Panc1 (cell line): ENCODE measurements around the gene TLL2. TPM values are rescaled to one million over a fixed set of nuclear protein-coding genes. Genes with fewer than 3 reads are reported as not detected.

Source experiments
- ATAC-seq: fragments of 200-7000 bp; cut with Tn5 transposase; 2 replicates; pipeline ENCODE4 v1.9.1; 2020; ENCODE audit warnings: mild to moderate bottlenecking, moderate library complexity
- BruUV-seq: library from RNA; stranded (reverse); fragments of 400-500 nt; replicated peaks from 2 replicates; lab custom pipeline; 2021; lab: Mats Ljungman, UMichigan
- CTCF ChIA-PET: fragments of 300-600 bp; sonication (Branson Sonifier 250); formaldehyde crosslinking; loops from one replicate; lab custom pipeline; 2022; ENCODE audit warnings: antibody characterized with exemption; lab: Charles Lee
- POLR2A ChIA-PET: fragments of 300-600 bp; sonication (Branson Sonifier 250); formaldehyde crosslinking; loops from one replicate; lab custom pipeline; 2022; ENCODE audit warnings: antibody characterized with exemption; lab: Charles Lee
- DNase-seq: peaks from one replicate; pipeline ENCODE4 v3.0.0-alpha.2; 2010; ENCODE audit warnings: low read depth, low spot score
- H3K27ac ChIP-seq: 2 replicates; pipeline ENCODE4 v1.5.1; 2011; ENCODE audit warnings: mild to moderate bottlenecking, low read length, inconsistent platforms
- H3K27me3 ChIP-seq: fragments of 200-500 bp; sonication (Bioruptor generic); 2 replicates; pipeline ENCODE4 v1.6.0; 2014; ENCODE audit warnings: low read length, inconsistent platforms; ENCODE audit not compliant: control insufficient read depth, insufficient read depth
- H3K36me3 ChIP-seq: fragments of 200-500 bp; sonication (Bioruptor generic); 2 replicates; pipeline ENCODE4 v1.5.1; 2014; ENCODE audit warnings: inconsistent platforms, mild to moderate bottlenecking, low read length, moderate library complexity; ENCODE audit not compliant: control insufficient read depth, insufficient read depth
- H3K4me1 ChIP-seq: 2 replicates; pipeline ENCODE4 v1.5.1; 2011; ENCODE audit warnings: inconsistent platforms, mild to moderate bottlenecking, low read length, moderate library complexity; ENCODE audit not compliant: control insufficient read depth, insufficient read depth
- H3K4me3 ChIP-seq, 2 experiments: 2 replicates each; pipeline ENCODE4 v1.5.1; 2011 to 2012; ENCODE audit warnings: low read depth in 2 of 2, low read length in 2 of 2, mild to moderate bottlenecking in 2 of 2, inconsistent platforms in 1 of 2, moderate library complexity in 1 of 2
- H3K9me3 ChIP-seq: fragments of 200-500 bp; sonication (Bioruptor generic); 2 replicates; pipeline ENCODE4 v1.5.1; 2014; ENCODE audit warnings: low read depth, mild to moderate bottlenecking, inconsistent platforms, low read length, moderate library complexity; ENCODE audit not compliant: control insufficient read depth, insufficient read depth
- POLR2AphosphoS5 ChIP-seq: IDR thresholded peaks from 2 replicates; pipeline ENCODE4 v1.6.1; 2012; ENCODE audit warnings: mild to moderate bottlenecking, low read depth, low read length, moderate library complexity
- SIN3A ChIP-seq: IDR thresholded peaks from 2 replicates; pipeline ENCODE4 v1.6.1; 2012; ENCODE audit warnings: low read depth, mild to moderate bottlenecking, low read length, moderate library complexity, borderline replicate concordance; ENCODE audit not compliant: insufficient read depth
- TCF7L2 ChIP-seq: IDR thresholded peaks from 2 replicates; pipeline ENCODE4 v1.6.1; 2011; ENCODE audit warnings: mild to moderate bottlenecking, low read depth, low read length, inconsistent platforms
- in situ Hi-C: cut with HindIII; loops from 2 replicates; pipeline ENCODE4 v1.10.0; 2016; ENCODE audit warnings: low sequenced_read_pairs, low pct_unique_long_range_greater_than_20kb
- intact Hi-C: fragments of 100-400 bp; cut with micrococcal nuclease; formaldehyde crosslinking; loops from one replicate; pipeline ENCODE4 v1.10.0; 2022; ENCODE audit not compliant: unreplicated experiment
- total RNA-seq: library from RNA; stranded (reverse); gene quantifications from one replicate; pipeline ENCODE4 v1.2.1, GENCODE V29; 2021; ENCODE audit not compliant: unreplicated experiment
- TF ChIP-seq, protein P1 (sequence below): fragments of 450-650 bp; IDR thresholded peaks from 2 replicates; pipeline ENCODE4 v1.5.1; 2017; ENCODE audit warnings: mild to moderate bottlenecking
- TF ChIP-seq, protein P2 (sequence below), 2 experiments: IDR thresholded peaks; 2 replicates each; pipeline ENCODE4 v1.6.1; 2011 to 2012; ENCODE audit warnings: low read depth in 2 of 2, control low read depth in 1 of 2, low read length in 1 of 2, mild to moderate bottlenecking in 1 of 2, moderate library complexity in 1 of 2; ENCODE audit not compliant: insufficient read depth in 1 of 2

Gene TLL2
- total RNA-seq, 1 experiment from 2014 or later = 0.64 TPM

DNA sequence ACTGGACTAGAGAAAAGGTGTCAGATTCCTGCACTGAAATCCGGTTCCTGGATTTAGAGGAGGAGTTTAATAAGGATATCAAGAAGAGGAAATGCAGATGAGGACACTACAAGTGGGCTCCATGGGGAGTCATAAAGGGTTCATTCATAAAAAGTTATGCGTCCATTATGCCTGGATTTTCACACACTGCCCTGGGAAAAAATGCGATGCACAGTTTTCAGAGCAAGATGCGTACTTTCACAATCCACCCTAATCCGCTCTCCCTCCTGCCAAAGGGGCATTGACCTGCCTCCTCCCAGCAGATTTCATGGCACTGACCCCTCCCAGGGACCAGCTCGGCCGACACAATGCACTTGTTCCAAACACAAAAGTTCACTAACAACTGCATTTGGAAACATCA is 112.7 kb downstream of the TLL2 start:
- Histone ChIP-seq H3K9me3 (no peaks in the 10 kb centered on the region), H3K4me1 (no peaks in the 10 kb centered on the region), H3K27me3 (peaks cover 42% of the 10 kb centered on the region), H3K27ac (no peak overlapping the region), H3K4me3 (no peak overlapping the region), H3K36me3 (no peaks in the 10 kb centered on the region)
- BruUV-seq = no TSS peak
- ChIA-PET POLR2A (no interaction called here), CTCF (no interaction called here)
- TF ChIP-seq TCF7L2 (no peak), POLR2AphosphoS5 (no peak), SIN3A (no peak)
- TF ChIP-seq, protein P1, sequence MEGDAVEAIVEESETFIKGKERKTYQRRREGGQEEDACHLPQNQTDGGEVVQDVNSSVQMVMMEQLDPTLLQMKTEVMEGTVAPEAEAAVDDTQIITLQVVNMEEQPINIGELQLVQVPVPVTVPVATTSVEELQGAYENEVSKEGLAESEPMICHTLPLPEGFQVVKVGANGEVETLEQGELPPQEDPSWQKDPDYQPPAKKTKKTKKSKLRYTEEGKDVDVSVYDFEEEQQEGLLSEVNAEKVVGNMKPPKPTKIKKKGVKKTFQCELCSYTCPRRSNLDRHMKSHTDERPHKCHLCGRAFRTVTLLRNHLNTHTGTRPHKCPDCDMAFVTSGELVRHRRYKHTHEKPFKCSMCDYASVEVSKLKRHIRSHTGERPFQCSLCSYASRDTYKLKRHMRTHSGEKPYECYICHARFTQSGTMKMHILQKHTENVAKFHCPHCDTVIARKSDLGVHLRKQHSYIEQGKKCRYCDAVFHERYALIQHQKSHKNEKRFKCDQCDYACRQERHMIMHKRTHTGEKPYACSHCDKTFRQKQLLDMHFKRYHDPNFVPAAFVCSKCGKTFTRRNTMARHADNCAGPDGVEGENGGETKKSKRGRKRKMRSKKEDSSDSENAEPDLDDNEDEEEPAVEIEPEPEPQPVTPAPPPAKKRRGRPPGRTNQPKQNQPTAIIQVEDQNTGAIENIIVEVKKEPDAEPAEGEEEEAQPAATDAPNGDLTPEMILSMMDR = no peak
- TF ChIP-seq, protein P2, sequence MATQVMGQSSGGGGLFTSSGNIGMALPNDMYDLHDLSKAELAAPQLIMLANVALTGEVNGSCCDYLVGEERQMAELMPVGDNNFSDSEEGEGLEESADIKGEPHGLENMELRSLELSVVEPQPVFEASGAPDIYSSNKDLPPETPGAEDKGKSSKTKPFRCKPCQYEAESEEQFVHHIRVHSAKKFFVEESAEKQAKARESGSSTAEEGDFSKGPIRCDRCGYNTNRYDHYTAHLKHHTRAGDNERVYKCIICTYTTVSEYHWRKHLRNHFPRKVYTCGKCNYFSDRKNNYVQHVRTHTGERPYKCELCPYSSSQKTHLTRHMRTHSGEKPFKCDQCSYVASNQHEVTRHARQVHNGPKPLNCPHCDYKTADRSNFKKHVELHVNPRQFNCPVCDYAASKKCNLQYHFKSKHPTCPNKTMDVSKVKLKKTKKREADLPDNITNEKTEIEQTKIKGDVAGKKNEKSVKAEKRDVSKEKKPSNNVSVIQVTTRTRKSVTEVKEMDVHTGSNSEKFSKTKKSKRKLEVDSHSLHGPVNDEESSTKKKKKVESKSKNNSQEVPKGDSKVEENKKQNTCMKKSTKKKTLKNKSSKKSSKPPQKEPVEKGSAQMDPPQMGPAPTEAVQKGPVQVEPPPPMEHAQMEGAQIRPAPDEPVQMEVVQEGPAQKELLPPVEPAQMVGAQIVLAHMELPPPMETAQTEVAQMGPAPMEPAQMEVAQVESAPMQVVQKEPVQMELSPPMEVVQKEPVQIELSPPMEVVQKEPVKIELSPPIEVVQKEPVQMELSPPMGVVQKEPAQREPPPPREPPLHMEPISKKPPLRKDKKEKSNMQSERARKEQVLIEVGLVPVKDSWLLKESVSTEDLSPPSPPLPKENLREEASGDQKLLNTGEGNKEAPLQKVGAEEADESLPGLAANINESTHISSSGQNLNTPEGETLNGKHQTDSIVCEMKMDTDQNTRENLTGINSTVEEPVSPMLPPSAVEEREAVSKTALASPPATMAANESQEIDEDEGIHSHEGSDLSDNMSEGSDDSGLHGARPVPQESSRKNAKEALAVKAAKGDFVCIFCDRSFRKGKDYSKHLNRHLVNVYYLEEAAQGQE (IDR thresholded peaks at IDR 0.05; ENCODE audit: insufficient read depth in 1 of 2, low read depth in 2 of 2, low read length in 1 of 2) = no peak
- in situ Hi-C loops (no loop called here), intact Hi-C loops (no loop called here)
- no peak for DNase-seq
- no peak for ATAC-seq

DNA sequence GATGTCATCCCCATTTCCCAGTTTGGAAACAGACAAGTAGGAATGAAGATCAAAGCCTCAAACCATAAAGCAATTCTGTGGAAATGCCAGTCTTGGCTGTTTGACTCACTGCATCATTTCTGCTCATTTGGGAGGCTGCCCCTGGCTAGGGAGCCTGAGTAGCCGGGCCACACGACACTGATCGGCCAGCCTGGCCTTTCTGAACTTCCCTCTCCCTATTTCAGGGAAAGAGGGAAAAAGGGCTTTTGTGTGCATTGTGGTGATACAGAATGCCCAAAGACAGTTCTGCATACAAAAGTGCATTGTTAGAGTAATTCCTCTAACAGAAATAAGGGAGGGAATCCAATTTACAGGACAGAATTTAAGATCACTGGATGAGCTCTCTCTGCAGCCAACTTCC is 113.3 kb downstream of the TLL2 start:
- H3K36me3 ChIP-seq = no peaks in the 10 kb centered on the region
- no peak overlapping the region for H3K4me3 ChIP-seq
- POLR2A ChIA-PET = no interaction called here
- CTCF ChIA-PET = no interaction called here
- intact Hi-C loops = no loop called here
- TF ChIP-seq, protein P2 (IDR thresholded peaks at IDR 0.05; ENCODE audit: insufficient read depth in 1 of 2, low read depth in 2 of 2, low read length in 1 of 2) = no peak
- no peak for TF ChIP-seq POLR2AphosphoS5
- TF ChIP-seq, protein P1 = no peak
- no peak for TF ChIP-seq TCF7L2
- no peak for TF ChIP-seq SIN3A
- ATAC-seq (no peak), DNase-seq (no peak)
- H3K4me1 ChIP-seq = no peaks in the 10 kb centered on the region
- H3K27me3 ChIP-seq = peaks cover 43% of the 10 kb centered on the region
- in situ Hi-C loops = no loop called here
- no peaks in the 10 kb centered on the region for H3K9me3 ChIP-seq
- BruUV-seq = no TSS peak
- H3K27ac ChIP-seq = no peak overlapping the region
